B cell (primary cell): ENCODE measurements around the gene ACOXL.

Source experiments
- CTCF ChIP-seq: fragments of 200-600 bp; IDR thresholded peaks from one replicate; pipeline ENCODE4 v1.8.0; 2022; ENCODE audit warnings: antibody characterized with exemption, mild to moderate bottlenecking
- EZH2 ChIP-seq: IDR thresholded peaks from 2 replicates; pipeline ENCODE4 v1.6.1; 2012; ENCODE audit warnings: borderline replicate concordance, low read depth, mild to moderate bottlenecking, moderate library complexity, low read length; ENCODE audit not compliant: insufficient read depth, poor library complexity, severe bottlenecking

GRCh38 chr2:110829413-110830146 is 97.2 kb downstream of the ACOXL start:
- TF ChIP-seq CTCF: no peak
- TF ChIP-seq EZH2: no peak
